Neural cell (in vitro differentiated cells): ENCODE measurements around the gene SPAG16.

ENCODE experiments used
- EP300 ChIP-seq: fragments of 450-650 bp; conservative IDR thresholded peaks from 2 replicates; pipeline ENCODE4 v1.6.1; 2014; ENCODE audit warnings: antibody characterized with exemption, mild to moderate bottlenecking, moderate library complexity; ENCODE audit not compliant: poor library complexity, severe bottlenecking
- MXI1 ChIP-seq: fragments of 450-650 bp; conservative IDR thresholded peaks from 2 replicates; pipeline ENCODE4 v1.6.1; 2014; ENCODE audit warnings: antibody characterized with exemption, mild to moderate bottlenecking; ENCODE audit not compliant: poor library complexity, severe bottlenecking
- POLR2AphosphoS5 ChIP-seq: IDR thresholded peaks from 2 replicates; pipeline ENCODE4 v1.6.1; 2012
- TAF1 ChIP-seq: IDR thresholded peaks from 2 replicates; pipeline ENCODE4 v1.6.1; 2012; ENCODE audit warnings: low read depth
- TF ChIP-seq, protein P1 (sequence below): fragments of 450-650 bp; IDR thresholded peaks from 2 replicates; pipeline ENCODE4 v1.5.1; 2014; ENCODE audit warnings: antibody characterized with exemption, mild to moderate bottlenecking, moderate library complexity; ENCODE audit not compliant: poor library complexity, severe bottlenecking
- TF ChIP-seq, protein P2 (sequence below): IDR thresholded peaks from 2 replicates; pipeline ENCODE4 v1.6.1; 2012; ENCODE audit warnings: borderline replicate concordance

DNA sequence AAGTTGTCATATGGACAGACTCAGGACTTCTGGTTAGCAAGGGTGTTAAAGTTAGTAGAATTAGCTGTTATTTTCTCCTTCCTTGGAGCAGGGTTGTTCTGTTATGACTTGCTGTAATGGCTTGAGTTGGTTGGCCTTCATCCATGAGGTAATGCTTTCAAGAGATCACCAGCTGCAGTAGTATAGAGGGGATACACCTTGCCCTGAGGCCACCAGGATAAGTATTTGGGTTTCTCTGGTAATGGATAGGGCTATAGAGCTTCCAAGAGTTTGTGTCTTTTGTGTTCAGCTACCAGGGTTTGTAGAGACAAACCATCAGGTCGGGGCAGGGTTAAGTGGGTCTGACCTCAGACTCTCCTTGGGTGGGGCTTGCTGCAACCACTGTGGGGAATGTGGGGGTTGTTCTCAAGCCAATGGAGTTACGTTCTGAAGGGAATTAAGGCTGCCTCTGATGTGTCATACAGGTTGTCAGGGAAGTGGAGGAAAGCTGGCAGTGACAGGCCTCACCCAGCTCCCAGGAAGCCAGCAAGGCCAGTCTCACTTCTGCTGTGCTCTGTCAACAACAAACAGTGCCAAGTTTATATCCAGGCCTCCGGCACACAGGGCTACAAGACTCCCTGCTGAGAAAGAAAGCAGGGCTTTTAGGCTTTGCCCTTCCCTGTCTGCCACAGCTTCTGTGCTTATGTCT lies 356.6 kb downstream of the SPAG16 start:
- TF ChIP-seq, protein P1, sequence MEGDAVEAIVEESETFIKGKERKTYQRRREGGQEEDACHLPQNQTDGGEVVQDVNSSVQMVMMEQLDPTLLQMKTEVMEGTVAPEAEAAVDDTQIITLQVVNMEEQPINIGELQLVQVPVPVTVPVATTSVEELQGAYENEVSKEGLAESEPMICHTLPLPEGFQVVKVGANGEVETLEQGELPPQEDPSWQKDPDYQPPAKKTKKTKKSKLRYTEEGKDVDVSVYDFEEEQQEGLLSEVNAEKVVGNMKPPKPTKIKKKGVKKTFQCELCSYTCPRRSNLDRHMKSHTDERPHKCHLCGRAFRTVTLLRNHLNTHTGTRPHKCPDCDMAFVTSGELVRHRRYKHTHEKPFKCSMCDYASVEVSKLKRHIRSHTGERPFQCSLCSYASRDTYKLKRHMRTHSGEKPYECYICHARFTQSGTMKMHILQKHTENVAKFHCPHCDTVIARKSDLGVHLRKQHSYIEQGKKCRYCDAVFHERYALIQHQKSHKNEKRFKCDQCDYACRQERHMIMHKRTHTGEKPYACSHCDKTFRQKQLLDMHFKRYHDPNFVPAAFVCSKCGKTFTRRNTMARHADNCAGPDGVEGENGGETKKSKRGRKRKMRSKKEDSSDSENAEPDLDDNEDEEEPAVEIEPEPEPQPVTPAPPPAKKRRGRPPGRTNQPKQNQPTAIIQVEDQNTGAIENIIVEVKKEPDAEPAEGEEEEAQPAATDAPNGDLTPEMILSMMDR, result no peak
- TF ChIP-seq MXI1 (no peak), EP300 (no peak), TAF1 (no peak), POLR2AphosphoS5 (no peak)
- TF ChIP-seq, protein P2, sequence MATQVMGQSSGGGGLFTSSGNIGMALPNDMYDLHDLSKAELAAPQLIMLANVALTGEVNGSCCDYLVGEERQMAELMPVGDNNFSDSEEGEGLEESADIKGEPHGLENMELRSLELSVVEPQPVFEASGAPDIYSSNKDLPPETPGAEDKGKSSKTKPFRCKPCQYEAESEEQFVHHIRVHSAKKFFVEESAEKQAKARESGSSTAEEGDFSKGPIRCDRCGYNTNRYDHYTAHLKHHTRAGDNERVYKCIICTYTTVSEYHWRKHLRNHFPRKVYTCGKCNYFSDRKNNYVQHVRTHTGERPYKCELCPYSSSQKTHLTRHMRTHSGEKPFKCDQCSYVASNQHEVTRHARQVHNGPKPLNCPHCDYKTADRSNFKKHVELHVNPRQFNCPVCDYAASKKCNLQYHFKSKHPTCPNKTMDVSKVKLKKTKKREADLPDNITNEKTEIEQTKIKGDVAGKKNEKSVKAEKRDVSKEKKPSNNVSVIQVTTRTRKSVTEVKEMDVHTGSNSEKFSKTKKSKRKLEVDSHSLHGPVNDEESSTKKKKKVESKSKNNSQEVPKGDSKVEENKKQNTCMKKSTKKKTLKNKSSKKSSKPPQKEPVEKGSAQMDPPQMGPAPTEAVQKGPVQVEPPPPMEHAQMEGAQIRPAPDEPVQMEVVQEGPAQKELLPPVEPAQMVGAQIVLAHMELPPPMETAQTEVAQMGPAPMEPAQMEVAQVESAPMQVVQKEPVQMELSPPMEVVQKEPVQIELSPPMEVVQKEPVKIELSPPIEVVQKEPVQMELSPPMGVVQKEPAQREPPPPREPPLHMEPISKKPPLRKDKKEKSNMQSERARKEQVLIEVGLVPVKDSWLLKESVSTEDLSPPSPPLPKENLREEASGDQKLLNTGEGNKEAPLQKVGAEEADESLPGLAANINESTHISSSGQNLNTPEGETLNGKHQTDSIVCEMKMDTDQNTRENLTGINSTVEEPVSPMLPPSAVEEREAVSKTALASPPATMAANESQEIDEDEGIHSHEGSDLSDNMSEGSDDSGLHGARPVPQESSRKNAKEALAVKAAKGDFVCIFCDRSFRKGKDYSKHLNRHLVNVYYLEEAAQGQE, result no peak
